Neuronal stem cell (in vitro differentiated cells): ENCODE measurements around the gene PRPF38B.

ENCODE experiments used
- DNase-seq: peaks from one replicate; pipeline ENCODE4 v3.0.0-alpha.2; 2013; ENCODE audit warnings: low spot score
- H2AFZ ChIP-seq: one replicate; pipeline ENCODE4 v1.6.1; 2013; ENCODE audit warnings: mild to moderate bottlenecking, low read length, inconsistent platforms
- H2AK5ac ChIP-seq: 2 replicates; pipeline ENCODE4 v1.6.1; 2013; ENCODE audit warnings: low read depth, mild to moderate bottlenecking, inconsistent platforms, low read length, moderate library complexity, mixed read lengths
- H2BK120ac ChIP-seq: 2 replicates; pipeline ENCODE4 v1.6.1; 2013; ENCODE audit warnings: low read depth, mild to moderate bottlenecking, inconsistent platforms, low read length, moderate library complexity, mixed read lengths
- H2BK12ac ChIP-seq: one replicate; pipeline ENCODE4 v1.6.1; 2013; ENCODE audit warnings: low read length, inconsistent platforms
- H2BK15ac ChIP-seq: 2 replicates; pipeline ENCODE4 v1.6.1; 2013; ENCODE audit warnings: mild to moderate bottlenecking, low read length, inconsistent platforms, mixed read lengths
- H2BK5ac ChIP-seq: one replicate; pipeline ENCODE4 v1.6.1; 2013; ENCODE audit warnings: inconsistent platforms, mild to moderate bottlenecking, low read length, moderate library complexity
- H3K14ac ChIP-seq: one replicate; pipeline ENCODE4 v1.6.1; 2013; ENCODE audit warnings: low read length, inconsistent platforms
- H3K18ac ChIP-seq: 2 replicates; pipeline ENCODE4 v1.6.1; 2013; ENCODE audit warnings: low read length, inconsistent platforms
- H3K23ac ChIP-seq: 2 replicates; pipeline ENCODE4 v1.6.1; 2013; ENCODE audit warnings: low read depth, mild to moderate bottlenecking, mixed read lengths, low read length, inconsistent platforms; ENCODE audit not compliant: poor library complexity
- H3K27ac ChIP-seq: replicated peaks from 3 replicates; pipeline ENCODE4 v1.5.1; 2013; ENCODE audit warnings: low read length, inconsistent platforms
- H3K27me3 ChIP-seq, 3 experiments: 2 replicates each; pipeline ENCODE4 v1.6.1; 2013; ENCODE audit warnings: low read length in 3 of 3, mild to moderate bottlenecking in 2 of 3, inconsistent platforms in 1 of 3, low read depth in 1 of 3, mixed read lengths in 1 of 3, moderate library complexity in 1 of 3; ENCODE audit not compliant: control insufficient read depth in 3 of 3, insufficient read depth in 3 of 3
- H3K36me3 ChIP-seq, 2 donors: replicated peaks in 1 of 2; 2 replicates each; pipeline ENCODE4 v1.6.1; 2013; ENCODE audit warnings: low read length in 2 of 2; ENCODE audit not compliant: control insufficient read depth in 2 of 2, insufficient read depth in 2 of 2
- H3K4ac ChIP-seq: 2 replicates; pipeline ENCODE4 v1.6.1; 2013; ENCODE audit warnings: inconsistent platforms, mild to moderate bottlenecking, low read length, moderate library complexity
- H3K4me1 ChIP-seq, 2 donors: 1 replicate in 1 of 2; 2 replicates in 1 of 2; pipeline ENCODE4 v1.6.1; 2013; ENCODE audit warnings: low read length in 2 of 2, low read depth in 1 of 2; ENCODE audit not compliant: control insufficient read depth in 2 of 2, insufficient read depth in 1 of 2
- H3K4me2 ChIP-seq: one replicate; pipeline ENCODE4 v1.6.1; 2013; ENCODE audit warnings: mild to moderate bottlenecking, low read length, inconsistent platforms; ENCODE audit not compliant: insufficient read depth, poor library complexity, severe bottlenecking
- H3K4me3 ChIP-seq, 2 donors: 2 replicates each; pipeline ENCODE4 v1.5.1; 2013; ENCODE audit warnings: low read length in 2 of 2, mild to moderate bottlenecking in 2 of 2, inconsistent platforms in 1 of 2, moderate library complexity in 1 of 2
- H3K79me1 ChIP-seq: one replicate; pipeline ENCODE4 v1.6.1; 2013; ENCODE audit warnings: low read depth, mild to moderate bottlenecking, inconsistent platforms, low read length, moderate library complexity
- H3K9ac ChIP-seq: one replicate; pipeline ENCODE4 v1.6.1; 2013; ENCODE audit warnings: mild to moderate bottlenecking, low read depth, low read length, inconsistent platforms; ENCODE audit not compliant: poor library complexity
- H3K9me3 ChIP-seq, 2 donors: replicated peaks in 1 of 2; 2 replicates each; pipeline versions ENCODE3 to v1.6.1; 2013; ENCODE audit warnings: low read length in 2 of 2, mild to moderate bottlenecking in 2 of 2, inconsistent platforms in 1 of 2, low read depth in 1 of 2, mixed read lengths in 1 of 2, moderate library complexity in 1 of 2; ENCODE audit not compliant: control insufficient read depth in 2 of 2, insufficient read depth in 1 of 2
- H4K8ac ChIP-seq: one replicate; pipeline ENCODE4 v1.6.1; 2013; ENCODE audit warnings: low read depth, mild to moderate bottlenecking, inconsistent platforms, low read length, moderate library complexity
- H4K91ac ChIP-seq: one replicate; pipeline ENCODE4 v1.6.1; 2013; ENCODE audit warnings: low read length, low read depth, mild to moderate bottlenecking, inconsistent platforms; ENCODE audit not compliant: poor library complexity
- WGBS, 2 donors: extraction: QIAGEN DNeasy Blood & Tissue Kit; methylation state at CpG; one replicate each; pipeline ENCODE4 v1.1.7; 2013; ENCODE audit warnings: missing lambda C conversion rate in 2 of 2, mixed read lengths in 1 of 2; ENCODE audit not compliant: insufficient read length in 2 of 2, insufficient replicate concordance in 1 of 2; ENCODE audit errors: extremely low coverage in 2 of 2; 5-methylcytosine and 5-hydroxymethylcytosine counted together

PRPF38B gene

DNA sequence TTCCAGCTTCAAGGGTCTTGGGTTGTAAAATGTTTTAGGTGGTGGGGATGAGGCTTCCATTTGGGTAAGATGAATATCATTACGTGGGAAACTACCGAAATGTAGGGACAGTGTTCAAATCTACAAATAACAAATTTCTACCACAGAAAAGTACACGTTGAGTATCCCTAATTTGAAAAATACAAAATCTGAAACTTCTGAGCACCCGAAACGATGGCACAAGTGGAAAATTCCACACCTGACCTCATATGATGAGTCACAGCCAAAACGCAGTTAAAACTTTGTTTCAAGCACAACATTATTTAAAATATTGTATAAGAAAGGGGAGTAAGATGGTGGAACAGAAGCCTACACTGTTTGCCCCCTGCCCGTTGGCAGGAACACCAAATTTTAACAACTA is 22.4 kb upstream of the PRPF38B start:
- no peaks in the 10 kb centered on the region for H3K36me3 ChIP-seq
- no peak overlapping the region for H2BK5ac ChIP-seq

DNA sequence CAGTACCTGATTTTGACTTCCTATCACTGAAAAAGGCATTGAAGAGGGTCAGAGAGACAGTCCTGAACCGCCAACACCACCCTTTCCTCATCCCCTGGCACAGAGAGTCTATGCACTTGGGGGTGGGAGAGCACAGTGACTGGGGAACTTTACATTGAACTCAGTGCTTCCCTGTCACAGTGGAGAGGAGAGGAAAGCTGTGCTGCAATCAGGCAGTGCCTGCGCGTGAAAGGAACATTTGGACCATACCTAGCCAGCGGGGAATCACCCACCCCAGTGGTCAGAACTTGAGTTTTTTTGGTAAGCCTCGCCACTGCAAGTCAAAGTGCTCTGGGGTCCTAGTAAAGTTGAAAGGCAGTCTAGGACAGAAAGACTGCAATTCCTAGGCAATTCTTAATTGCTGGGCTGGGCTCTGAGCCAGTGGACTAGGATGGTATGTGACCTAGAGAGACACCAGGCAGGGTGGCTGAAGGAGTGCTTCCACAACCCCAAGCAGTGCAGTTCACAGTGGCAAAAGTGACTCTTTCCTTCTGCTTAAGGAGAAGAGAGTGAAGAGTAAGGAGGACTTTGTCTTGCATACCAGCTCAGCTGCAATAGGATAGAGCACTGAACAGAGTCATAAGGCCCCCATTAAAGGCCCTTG is 21.9 kb upstream of the PRPF38B start:
- no peak overlapping the region for H3K27ac ChIP-seq
- no peaks in the 10 kb centered on the region for H3K79me1 ChIP-seq
- no peak overlapping the region for H2BK12ac ChIP-seq

More for the DNA sequence above, 22.4 kb upstream of the PRPF38B start:
- Histone ChIP-seq H3K4me2 (no peak overlapping the region), H3K9me3 (no peaks in the 10 kb centered on the region), H3K27me3 (no peaks in the 10 kb centered on the region), H3K4me1 (no peaks in the 10 kb centered on the region), H4K8ac (no peak overlapping the region), H2BK120ac (no peak overlapping the region), H2AFZ (no peak overlapping the region), H3K27ac (no peak overlapping the region), H3K14ac (no peak overlapping the region), H3K79me1 (no peaks in the 10 kb centered on the region), H2AK5ac (no peak overlapping the region), H3K4ac (no peak overlapping the region), H3K9ac (no peak overlapping the region), H2BK15ac (no peak overlapping the region), H4K91ac (no peak overlapping the region), H2BK12ac (no peak overlapping the region), H3K18ac (no peak overlapping the region), H3K23ac (no peak overlapping the region), H3K4me3 (no peak overlapping the region)
- WGBS, 2 donors: no CpG with 5 or more reads among the region's 7 CpGs
- DNase-seq: no peak

DNA sequence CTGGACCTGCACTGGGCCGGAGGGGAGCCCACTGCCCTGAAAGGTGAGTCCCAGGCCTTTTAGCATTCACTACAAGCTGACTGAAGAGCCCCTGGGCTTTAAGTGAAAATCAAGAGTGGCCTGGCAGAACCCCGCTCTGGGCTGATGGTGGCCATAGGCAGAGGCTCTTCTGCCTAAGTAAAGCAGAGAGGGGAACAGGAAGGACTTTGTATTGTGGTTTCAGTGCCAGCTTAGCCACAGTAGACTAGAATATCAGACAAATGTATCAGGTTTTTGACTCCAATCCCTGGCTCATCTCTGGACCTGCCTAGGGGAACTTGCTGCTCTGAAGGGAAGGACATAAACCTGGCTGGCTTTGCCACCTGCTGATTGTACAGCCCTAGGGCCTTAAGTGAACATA is 21.0 kb upstream of the PRPF38B start:
- Histone ChIP-seq H2BK120ac (no peak overlapping the region), H3K4me1 (no peaks in the 10 kb centered on the region), H3K9me3 (no peaks in the 10 kb centered on the region), H2AFZ (no peak overlapping the region), H3K27ac (no peak overlapping the region), H3K9ac (no peak overlapping the region), H2BK15ac (no peak overlapping the region), H3K79me1 (no peaks in the 10 kb centered on the region), H3K4me3 (no peak overlapping the region), H3K27me3 (no peaks in the 10 kb centered on the region), H3K36me3 (no peaks in the 10 kb centered on the region), H3K18ac (no peak overlapping the region), H3K4ac (no peak overlapping the region), H4K8ac (no peak overlapping the region), H2BK12ac (no peak overlapping the region), H3K14ac (no peak overlapping the region), H3K23ac (no peak overlapping the region), H3K4me2 (no peak overlapping the region), H2AK5ac (no peak overlapping the region), H4K91ac (no peak overlapping the region), H2BK5ac (no peak overlapping the region)
- DNase-seq: no peak
- no CpG with 5 or more reads among the region's 2 CpGs for WGBS, 2 donors

More for the DNA sequence above, 21.9 kb upstream of the PRPF38B start:
- Histone ChIP-seq H3K4me2 (no peak overlapping the region), H4K91ac (no peak overlapping the region), H3K27me3 (no peaks in the 10 kb centered on the region), H3K23ac (no peak overlapping the region), H2AK5ac (no peak overlapping the region), H2BK120ac (no peak overlapping the region), H3K4me1 (no peaks in the 10 kb centered on the region), H3K4ac (no peak overlapping the region), H2AFZ (no peak overlapping the region), H2BK5ac (no peak overlapping the region), H3K9me3 (no peaks in the 10 kb centered on the region), H2BK15ac (no peak overlapping the region), H3K18ac (no peak overlapping the region), H3K14ac (no peak overlapping the region), H3K36me3 (no peaks in the 10 kb centered on the region), H3K4me3 (peak overlapping the region in 1 of 2 donors; percentile 48), H3K9ac (no peak overlapping the region), H4K8ac (no peak overlapping the region)
- DNase-seq: no peak
- no CpG with 5 or more reads among the region's 5 CpGs for WGBS, 2 donors

DNA sequence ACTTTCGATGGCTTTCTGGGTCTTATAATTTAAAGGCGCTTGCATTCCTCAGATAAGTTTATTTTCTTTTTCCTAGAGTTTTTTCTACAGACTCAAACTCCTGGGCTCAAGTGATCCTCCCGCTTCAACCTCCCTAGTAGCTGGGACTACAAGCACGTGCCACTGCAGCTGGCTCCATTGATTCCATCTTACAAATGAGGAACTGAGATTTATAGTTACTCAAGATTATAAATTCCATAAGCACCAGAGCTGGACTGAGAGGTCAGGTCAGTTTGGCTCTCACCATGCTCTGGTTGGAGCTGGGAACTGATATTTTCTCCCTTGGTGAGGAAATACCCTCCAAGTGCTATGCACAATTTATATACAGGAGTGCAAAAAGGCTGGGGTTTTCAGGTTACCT is 13.4 kb upstream of the PRPF38B start:
- H3K36me3 ChIP-seq: no peaks in the 10 kb centered on the region

More for the DNA sequence above, 13.4 kb upstream of the PRPF38B start:
- H2BK120ac ChIP-seq: no peak overlapping the region
- H3K79me1 ChIP-seq: no peaks in the 10 kb centered on the region
- no peak overlapping the region for H3K14ac ChIP-seq
- DNase-seq: no peak
- no peak overlapping the region for H2BK15ac ChIP-seq
- no peak overlapping the region for H3K27ac ChIP-seq
- no peak overlapping the region for H4K91ac ChIP-seq
- no peak overlapping the region for H3K4ac ChIP-seq
- no peak overlapping the region for H3K9ac ChIP-seq
- H3K4me3 ChIP-seq: no peak overlapping the region
- H3K4me1 ChIP-seq: no peaks in the 10 kb centered on the region
- no peak overlapping the region for H2BK12ac ChIP-seq
- WGBS, 2 donors: no CpG with 5 or more reads among the region's 4 CpGs
- H2AFZ ChIP-seq: no peak overlapping the region
- no peak overlapping the region for H2AK5ac ChIP-seq
- no peaks in the 10 kb centered on the region for H3K9me3 ChIP-seq
- H3K27me3 ChIP-seq: no peaks in the 10 kb centered on the region
- H3K4me2 ChIP-seq: no peak overlapping the region
- no peak overlapping the region for H4K8ac ChIP-seq
- no peak overlapping the region for H3K18ac ChIP-seq
- H2BK5ac ChIP-seq: no peak overlapping the region
- no peak overlapping the region for H3K23ac ChIP-seq
